ENCODE measurements around the gene P2RY8. TPM values are rescaled to one million over a fixed set of nuclear protein-coding genes. Genes with fewer than 3 reads are reported as not detected.

P2RY8 gene
- total RNA-seq, 1 experiment from 2014 or later, result 0.37 TPM

DNA sequence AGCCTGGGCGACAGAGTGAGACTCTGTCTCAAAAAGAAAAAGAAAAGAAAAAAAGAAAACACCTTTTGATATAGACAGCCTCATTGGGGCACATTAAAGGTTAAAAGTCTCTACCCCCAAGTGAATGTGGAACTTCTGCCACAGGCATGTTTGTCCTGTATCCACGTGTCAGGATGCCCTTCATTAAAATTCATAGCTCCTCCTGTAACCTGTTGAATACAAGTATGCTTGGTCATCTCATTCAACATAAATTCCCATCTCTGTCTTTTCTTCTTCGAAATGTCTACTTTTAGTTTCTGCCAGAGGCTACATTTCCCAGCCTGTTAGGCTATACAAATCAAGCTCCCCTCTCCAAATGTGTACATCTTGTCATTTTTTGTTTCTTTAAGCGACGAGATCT is 25.8 kb downstream of the P2RY8 start (continued):
- TF ChIP-seq, protein P1, sequence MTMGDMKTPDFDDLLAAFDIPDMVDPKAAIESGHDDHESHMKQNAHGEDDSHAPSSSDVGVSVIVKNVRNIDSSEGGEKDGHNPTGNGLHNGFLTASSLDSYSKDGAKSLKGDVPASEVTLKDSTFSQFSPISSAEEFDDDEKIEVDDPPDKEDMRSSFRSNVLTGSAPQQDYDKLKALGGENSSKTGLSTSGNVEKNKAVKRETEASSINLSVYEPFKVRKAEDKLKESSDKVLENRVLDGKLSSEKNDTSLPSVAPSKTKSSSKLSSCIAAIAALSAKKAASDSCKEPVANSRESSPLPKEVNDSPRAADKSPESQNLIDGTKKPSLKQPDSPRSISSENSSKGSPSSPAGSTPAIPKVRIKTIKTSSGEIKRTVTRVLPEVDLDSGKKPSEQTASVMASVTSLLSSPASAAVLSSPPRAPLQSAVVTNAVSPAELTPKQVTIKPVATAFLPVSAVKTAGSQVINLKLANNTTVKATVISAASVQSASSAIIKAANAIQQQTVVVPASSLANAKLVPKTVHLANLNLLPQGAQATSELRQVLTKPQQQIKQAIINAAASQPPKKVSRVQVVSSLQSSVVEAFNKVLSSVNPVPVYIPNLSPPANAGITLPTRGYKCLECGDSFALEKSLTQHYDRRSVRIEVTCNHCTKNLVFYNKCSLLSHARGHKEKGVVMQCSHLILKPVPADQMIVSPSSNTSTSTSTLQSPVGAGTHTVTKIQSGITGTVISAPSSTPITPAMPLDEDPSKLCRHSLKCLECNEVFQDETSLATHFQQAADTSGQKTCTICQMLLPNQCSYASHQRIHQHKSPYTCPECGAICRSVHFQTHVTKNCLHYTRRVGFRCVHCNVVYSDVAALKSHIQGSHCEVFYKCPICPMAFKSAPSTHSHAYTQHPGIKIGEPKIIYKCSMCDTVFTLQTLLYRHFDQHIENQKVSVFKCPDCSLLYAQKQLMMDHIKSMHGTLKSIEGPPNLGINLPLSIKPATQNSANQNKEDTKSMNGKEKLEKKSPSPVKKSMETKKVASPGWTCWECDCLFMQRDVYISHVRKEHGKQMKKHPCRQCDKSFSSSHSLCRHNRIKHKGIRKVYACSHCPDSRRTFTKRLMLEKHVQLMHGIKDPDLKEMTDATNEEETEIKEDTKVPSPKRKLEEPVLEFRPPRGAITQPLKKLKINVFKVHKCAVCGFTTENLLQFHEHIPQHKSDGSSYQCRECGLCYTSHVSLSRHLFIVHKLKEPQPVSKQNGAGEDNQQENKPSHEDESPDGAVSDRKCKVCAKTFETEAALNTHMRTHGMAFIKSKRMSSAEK (CRISPR knock-in tag; IDR thresholded peaks at IDR 0.05; ENCODE audit: borderline replicate concordance), result no peak
- no peak for TF ChIP-seq NR2C2 (CRISPR knock-in tag; IDR thresholded peaks at IDR 0.05)
- TF ChIP-seq TEAD1 (CRISPR knock-in tag; IDR thresholded peaks at IDR 0.05), result no peak
- TF ChIP-seq ZNF317 (CRISPR knock-in tag; IDR thresholded peaks at IDR 0.05; ENCODE audit: borderline replicate concordance, low read depth), result no peak
- TF ChIP-seq, protein P2, sequence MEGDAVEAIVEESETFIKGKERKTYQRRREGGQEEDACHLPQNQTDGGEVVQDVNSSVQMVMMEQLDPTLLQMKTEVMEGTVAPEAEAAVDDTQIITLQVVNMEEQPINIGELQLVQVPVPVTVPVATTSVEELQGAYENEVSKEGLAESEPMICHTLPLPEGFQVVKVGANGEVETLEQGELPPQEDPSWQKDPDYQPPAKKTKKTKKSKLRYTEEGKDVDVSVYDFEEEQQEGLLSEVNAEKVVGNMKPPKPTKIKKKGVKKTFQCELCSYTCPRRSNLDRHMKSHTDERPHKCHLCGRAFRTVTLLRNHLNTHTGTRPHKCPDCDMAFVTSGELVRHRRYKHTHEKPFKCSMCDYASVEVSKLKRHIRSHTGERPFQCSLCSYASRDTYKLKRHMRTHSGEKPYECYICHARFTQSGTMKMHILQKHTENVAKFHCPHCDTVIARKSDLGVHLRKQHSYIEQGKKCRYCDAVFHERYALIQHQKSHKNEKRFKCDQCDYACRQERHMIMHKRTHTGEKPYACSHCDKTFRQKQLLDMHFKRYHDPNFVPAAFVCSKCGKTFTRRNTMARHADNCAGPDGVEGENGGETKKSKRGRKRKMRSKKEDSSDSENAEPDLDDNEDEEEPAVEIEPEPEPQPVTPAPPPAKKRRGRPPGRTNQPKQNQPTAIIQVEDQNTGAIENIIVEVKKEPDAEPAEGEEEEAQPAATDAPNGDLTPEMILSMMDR (IDR thresholded peaks at IDR 0.05), result no peak

DNA sequence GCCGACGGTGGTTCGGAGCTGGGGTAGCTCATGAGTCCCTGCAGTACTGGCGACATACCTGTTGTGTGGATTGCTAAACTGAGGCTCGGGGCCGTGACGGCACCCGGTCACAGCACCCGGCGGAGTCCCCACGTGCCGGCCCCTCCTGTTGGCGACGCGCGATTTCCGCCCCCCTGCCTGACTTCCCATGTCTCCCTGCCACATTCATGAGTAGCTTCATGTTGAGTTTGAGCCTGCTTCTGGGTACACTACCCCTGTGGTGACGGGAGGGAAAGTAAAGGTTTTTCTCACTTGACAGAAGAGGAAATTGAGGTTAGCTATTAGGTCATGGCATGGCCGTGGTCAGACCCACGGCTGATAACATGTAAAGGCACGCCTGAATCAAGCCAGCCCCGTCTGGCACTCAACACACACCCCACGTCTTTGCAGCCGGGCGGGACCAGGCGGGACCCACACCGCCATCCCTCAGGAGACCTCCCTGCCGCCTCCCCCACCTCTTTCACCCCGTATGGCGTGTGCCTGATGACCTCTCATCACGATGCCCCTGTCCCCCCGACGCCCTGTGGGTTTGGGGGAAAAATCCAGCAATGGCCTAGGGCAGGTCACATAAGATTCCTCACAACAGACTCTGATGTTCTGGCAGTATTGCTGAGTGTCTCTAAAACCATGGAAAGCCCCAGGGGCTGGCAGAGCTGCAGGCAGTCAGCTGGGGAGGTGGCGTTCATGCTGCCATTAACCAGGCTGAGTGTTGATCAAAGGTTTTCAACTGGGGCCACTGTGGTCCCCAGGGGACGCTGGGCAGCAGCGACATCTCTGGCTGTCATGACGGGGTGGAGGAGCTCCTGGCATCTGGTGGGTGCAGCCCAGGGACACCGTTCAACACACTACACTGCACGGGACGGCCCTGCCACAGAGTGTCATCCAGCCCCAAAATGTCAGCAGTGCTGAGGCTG is 29.2 kb downstream of the P2RY8 start:
- ChIA-PET CTCF (no interaction called here), POLR2A (no interaction called here)
- H3K4me3 Mint-ChIP-seq, result no peak overlapping the region
- TF ChIP-seq, protein P2 (IDR thresholded peaks at IDR 0.05), result no peak
- TF ChIP-seq, protein P3, sequence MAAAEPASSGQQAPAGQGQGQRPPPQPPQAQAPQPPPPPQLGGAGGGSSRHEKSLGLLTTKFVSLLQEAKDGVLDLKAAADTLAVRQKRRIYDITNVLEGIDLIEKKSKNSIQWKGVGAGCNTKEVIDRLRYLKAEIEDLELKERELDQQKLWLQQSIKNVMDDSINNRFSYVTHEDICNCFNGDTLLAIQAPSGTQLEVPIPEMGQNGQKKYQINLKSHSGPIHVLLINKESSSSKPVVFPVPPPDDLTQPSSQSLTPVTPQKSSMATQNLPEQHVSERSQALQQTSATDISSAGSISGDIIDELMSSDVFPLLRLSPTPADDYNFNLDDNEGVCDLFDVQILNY (CRISPR knock-in tag; IDR thresholded peaks at IDR 0.05), result no peak
- TF ChIP-seq NR3C1 (CRISPR knock-in tag; conservative IDR thresholded peaks at IDR 0.05; ENCODE audit: low read depth) (no peak), ZNF423 (CRISPR knock-in tag; IDR thresholded peaks at IDR 0.05) (no peak), FOXP1 (CRISPR knock-in tag; IDR thresholded peaks at IDR 0.05; ENCODE audit: borderline replicate concordance) (no peak), TP53 (CRISPR knock-in tag; IDR thresholded peaks at IDR 0.05) (no peak), CREM (CRISPR knock-in tag; IDR thresholded peaks at IDR 0.05) (no peak), TCF7 (CRISPR knock-in tag; IDR thresholded peaks at IDR 0.05; ENCODE audit: low read depth) (no peak), FOXK1 (CRISPR knock-in tag; IDR thresholded peaks at IDR 0.05) (no peak), NFE2L1 (CRISPR knock-in tag; IDR thresholded peaks at IDR 0.05) (no peak), RORB (CRISPR knock-in tag; IDR thresholded peaks at IDR 0.05) (no peak), NR1H2 (CRISPR knock-in tag; IDR thresholded peaks at IDR 0.05) (no peak)
- TF ChIP-seq, protein P4, sequence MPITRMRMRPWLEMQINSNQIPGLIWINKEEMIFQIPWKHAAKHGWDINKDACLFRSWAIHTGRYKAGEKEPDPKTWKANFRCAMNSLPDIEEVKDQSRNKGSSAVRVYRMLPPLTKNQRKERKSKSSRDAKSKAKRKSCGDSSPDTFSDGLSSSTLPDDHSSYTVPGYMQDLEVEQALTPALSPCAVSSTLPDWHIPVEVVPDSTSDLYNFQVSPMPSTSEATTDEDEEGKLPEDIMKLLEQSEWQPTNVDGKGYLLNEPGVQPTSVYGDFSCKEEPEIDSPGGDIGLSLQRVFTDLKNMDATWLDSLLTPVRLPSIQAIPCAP (CRISPR knock-in tag; IDR thresholded peaks at IDR 0.05), result no peak
- TF ChIP-seq, protein P5, sequence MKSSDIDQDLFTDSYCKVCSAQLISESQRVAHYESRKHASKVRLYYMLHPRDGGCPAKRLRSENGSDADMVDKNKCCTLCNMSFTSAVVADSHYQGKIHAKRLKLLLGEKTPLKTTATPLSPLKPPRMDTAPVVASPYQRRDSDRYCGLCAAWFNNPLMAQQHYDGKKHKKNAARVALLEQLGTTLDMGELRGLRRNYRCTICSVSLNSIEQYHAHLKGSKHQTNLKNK (CRISPR knock-in tag; IDR thresholded peaks at IDR 0.05), result no peak
- TF ChIP-seq, protein P6, sequence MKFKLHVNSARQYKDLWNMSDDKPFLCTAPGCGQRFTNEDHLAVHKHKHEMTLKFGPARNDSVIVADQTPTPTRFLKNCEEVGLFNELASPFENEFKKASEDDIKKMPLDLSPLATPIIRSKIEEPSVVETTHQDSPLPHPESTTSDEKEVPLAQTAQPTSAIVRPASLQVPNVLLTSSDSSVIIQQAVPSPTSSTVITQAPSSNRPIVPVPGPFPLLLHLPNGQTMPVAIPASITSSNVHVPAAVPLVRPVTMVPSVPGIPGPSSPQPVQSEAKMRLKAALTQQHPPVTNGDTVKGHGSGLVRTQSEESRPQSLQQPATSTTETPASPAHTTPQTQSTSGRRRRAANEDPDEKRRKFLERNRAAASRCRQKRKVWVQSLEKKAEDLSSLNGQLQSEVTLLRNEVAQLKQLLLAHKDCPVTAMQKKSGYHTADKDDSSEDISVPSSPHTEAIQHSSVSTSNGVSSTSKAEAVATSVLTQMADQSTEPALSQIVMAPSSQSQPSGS (CRISPR knock-in tag; IDR thresholded peaks at IDR 0.05; ENCODE audit: borderline replicate concordance, low read depth), result no peak
- TF ChIP-seq, protein P7, sequence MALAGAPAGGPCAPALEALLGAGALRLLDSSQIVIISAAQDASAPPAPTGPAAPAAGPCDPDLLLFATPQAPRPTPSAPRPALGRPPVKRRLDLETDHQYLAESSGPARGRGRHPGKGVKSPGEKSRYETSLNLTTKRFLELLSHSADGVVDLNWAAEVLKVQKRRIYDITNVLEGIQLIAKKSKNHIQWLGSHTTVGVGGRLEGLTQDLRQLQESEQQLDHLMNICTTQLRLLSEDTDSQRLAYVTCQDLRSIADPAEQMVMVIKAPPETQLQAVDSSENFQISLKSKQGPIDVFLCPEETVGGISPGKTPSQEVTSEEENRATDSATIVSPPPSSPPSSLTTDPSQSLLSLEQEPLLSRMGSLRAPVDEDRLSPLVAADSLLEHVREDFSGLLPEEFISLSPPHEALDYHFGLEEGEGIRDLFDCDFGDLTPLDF (CRISPR knock-in tag; IDR thresholded peaks at IDR 0.05), result no peak
- TF ChIP-seq, protein P8, sequence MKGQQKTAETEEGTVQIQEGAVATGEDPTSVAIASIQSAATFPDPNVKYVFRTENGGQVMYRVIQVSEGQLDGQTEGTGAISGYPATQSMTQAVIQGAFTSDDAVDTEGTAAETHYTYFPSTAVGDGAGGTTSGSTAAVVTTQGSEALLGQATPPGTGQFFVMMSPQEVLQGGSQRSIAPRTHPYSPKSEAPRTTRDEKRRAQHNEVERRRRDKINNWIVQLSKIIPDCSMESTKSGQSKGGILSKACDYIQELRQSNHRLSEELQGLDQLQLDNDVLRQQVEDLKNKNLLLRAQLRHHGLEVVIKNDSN (CRISPR knock-in tag; IDR thresholded peaks at IDR 0.05), result no peak
- H3K36me3 Mint-ChIP-seq, result no peaks in the 10 kb centered on the region
- H3K27me3 Mint-ChIP-seq (ENCODE audit: low read depth), result peaks cover 3% of the 10 kb centered on the region; the same call in 1 of the 2 replicates
- no peak overlapping the region for H3K27ac Mint-ChIP-seq
- ATAC-seq (no peak), DNase-seq (ENCODE audit: low spot score) (no peak)
- H3K9me3 Mint-ChIP-seq, result peaks cover 9% of the 10 kb centered on the region
- no peaks in the 10 kb centered on the region for H3K4me1 Mint-ChIP-seq
